ENCODE results near the gene SERP2. TPM values are rescaled to one million over a fixed set of nuclear protein-coding genes. Genes with fewer than 3 reads are reported as not detected.

SERP2 gene
- total RNA-seq, 4 donors from 2014 or later: 3.6 to 5.7 (median 4.7) TPM; not detected in 1

- WGBS, 2 donors: 64 to 65% methylated on average over 9 of the region's 9 CpGs
- intact Hi-C loops (cut with DNase I): no loop called here
Measured at GRCh38 chr13:44350775-44351504, 22.7 kb upstream of the SERP2 start.

GRCh38 chr13:44351505-44351854 lies 22.1 kb upstream of the SERP2 start:
- Histone ChIP-seq H3K27ac (peak overlapping the region in 1 of 3 donors; percentile 35), H3K4me3 (replicated peaks in 1 of 3) (no peak overlapping the region), H3K4me1 (peaks cover 5 to 14% of the 10 kb centered on the region in 2 donors), H3K27me3 (no peaks in the 10 kb centered on the region), H3K9me3 (no peaks in the 10 kb centered on the region), H3K36me3 (no peaks in the 10 kb centered on the region)
- DNase-seq: no peak
- intact Hi-C loops (cut with DNase I): no loop called here
- 95 to 98% methylated on average over 4 of the region's 4 CpGs for WGBS, 2 donors
- TF ChIP-seq POLR2A (IDR thresholded peaks at IDR 0.05) (no peak), CTCF (IDR thresholded peaks at IDR 0.05) (no peak)

More at GRCh38 chr13:44350775-44351504, 22.7 kb upstream of the SERP2 start:
- no peak for DNase-seq
- TF ChIP-seq POLR2A (IDR thresholded peaks at IDR 0.05) (peak in 1 of 2 donors; percentile 25), CTCF (IDR thresholded peaks at IDR 0.05) (no peak)
- Histone ChIP-seq H3K4me3 (replicated peaks in 1 of 3) (no peak overlapping the region), H3K27ac (peak overlapping the region; percentile 17 to 35 (median 17)), H3K27me3 (no peaks in the 10 kb centered on the region), H3K4me1 (peaks cover 5 to 14% of the 10 kb centered on the region in 2 donors), H3K36me3 (no peaks in the 10 kb centered on the region), H3K9me3 (no peaks in the 10 kb centered on the region)

- no peak for TF ChIP-seq CTCF (IDR thresholded peaks at IDR 0.05)
- no peak for TF ChIP-seq POLR2A (IDR thresholded peaks at IDR 0.05)
- H3K9me3 ChIP-seq: no peaks in the 10 kb centered on the region
- 96 to 100% methylated on average over 3 of the region's 3 CpGs for WGBS, 2 donors
- H3K27ac ChIP-seq: no peak overlapping the region
- intact Hi-C loops (cut with DNase I): no loop called here
- no peak overlapping the region for H3K4me3 ChIP-seq (replicated peaks in 1 of 3)
- no peak for DNase-seq
- H3K27me3 ChIP-seq: no peaks in the 10 kb centered on the region
- peaks cover 5 to 14% of the 10 kb centered on the region in 2 donors for H3K4me1 ChIP-seq
- no peaks in the 10 kb centered on the region for H3K36me3 ChIP-seq
Measured at GRCh38 chr13:44352202-44352601, 21.4 kb upstream of the SERP2 start.

GRCh38 chr13:44352671-44353070 lies 21.0 kb upstream of the SERP2 start:
- no peak for DNase-seq
- no peak for TF ChIP-seq POLR2A (IDR thresholded peaks at IDR 0.05)
- TF ChIP-seq CTCF (IDR thresholded peaks at IDR 0.05): no peak
- no peak overlapping the region for H3K27ac ChIP-seq
- intact Hi-C loops (cut with DNase I): no loop called here
- H3K4me3 ChIP-seq (replicated peaks in 1 of 3): no peak overlapping the region
- no peaks in the 10 kb centered on the region for H3K36me3 ChIP-seq
- 84 to 95% methylated on average over 2 of the region's 2 CpGs for WGBS, 2 donors
- H3K4me1 ChIP-seq: peaks cover 5 to 14% of the 10 kb centered on the region in 2 donors
- H3K9me3 ChIP-seq: no peaks in the 10 kb centered on the region
- H3K27me3 ChIP-seq: no peaks in the 10 kb centered on the region

- 91 to 95% methylated on average over 1 of the region's 1 CpG for WGBS, 2 donors
- TF ChIP-seq CTCF (IDR thresholded peaks at IDR 0.05) (no peak), POLR2A (IDR thresholded peaks at IDR 0.05) (no peak)
- Histone ChIP-seq H3K27ac (no peak overlapping the region), H3K9me3 (no peaks in the 10 kb centered on the region), H3K4me1 (peaks cover 5 to 14% of the 10 kb centered on the region in 2 donors), H3K27me3 (no peaks in the 10 kb centered on the region), H3K4me3 (replicated peaks in 1 of 3) (no peak overlapping the region), H3K36me3 (no peaks in the 10 kb centered on the region)
- intact Hi-C loops (cut with DNase I): no loop called here
- DNase-seq: no peak
Measured at GRCh38 chr13:44354331-44354730, 19.3 kb upstream of the SERP2 start.

Measured in thyroid gland (tissue), 4 donors.